ENCODE measurements around the gene ZNF326.

DNA sequence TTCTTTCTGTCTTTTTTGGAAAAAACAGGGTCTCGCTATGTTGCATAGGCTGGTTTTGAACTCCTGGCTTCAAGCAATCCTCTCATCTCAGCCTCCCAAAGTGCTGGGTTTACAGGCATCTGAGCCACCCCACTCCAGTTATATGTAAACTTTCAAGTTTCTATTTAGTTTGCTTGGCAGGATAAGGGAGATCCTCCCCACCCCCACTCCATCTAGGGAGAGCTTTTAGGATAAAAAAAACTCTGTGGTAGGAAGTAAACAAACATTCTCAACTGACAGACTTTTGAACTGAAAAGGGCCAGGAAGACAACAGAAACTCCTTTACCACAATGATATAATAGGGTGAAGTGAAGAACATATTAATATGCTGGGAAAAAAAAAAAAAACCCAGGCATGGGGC lies 41.0 kb upstream of the ZNF326 start:
- TF ChIP-seq, protein P1, sequence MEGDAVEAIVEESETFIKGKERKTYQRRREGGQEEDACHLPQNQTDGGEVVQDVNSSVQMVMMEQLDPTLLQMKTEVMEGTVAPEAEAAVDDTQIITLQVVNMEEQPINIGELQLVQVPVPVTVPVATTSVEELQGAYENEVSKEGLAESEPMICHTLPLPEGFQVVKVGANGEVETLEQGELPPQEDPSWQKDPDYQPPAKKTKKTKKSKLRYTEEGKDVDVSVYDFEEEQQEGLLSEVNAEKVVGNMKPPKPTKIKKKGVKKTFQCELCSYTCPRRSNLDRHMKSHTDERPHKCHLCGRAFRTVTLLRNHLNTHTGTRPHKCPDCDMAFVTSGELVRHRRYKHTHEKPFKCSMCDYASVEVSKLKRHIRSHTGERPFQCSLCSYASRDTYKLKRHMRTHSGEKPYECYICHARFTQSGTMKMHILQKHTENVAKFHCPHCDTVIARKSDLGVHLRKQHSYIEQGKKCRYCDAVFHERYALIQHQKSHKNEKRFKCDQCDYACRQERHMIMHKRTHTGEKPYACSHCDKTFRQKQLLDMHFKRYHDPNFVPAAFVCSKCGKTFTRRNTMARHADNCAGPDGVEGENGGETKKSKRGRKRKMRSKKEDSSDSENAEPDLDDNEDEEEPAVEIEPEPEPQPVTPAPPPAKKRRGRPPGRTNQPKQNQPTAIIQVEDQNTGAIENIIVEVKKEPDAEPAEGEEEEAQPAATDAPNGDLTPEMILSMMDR (IDR thresholded peaks at IDR 0.05) = no peak
- TF ChIP-seq POLR2A (IDR thresholded peaks at IDR 0.05) = no peak
